GM18507 (cell line): ENCODE results near the gene DBN1.
A peak's percentile ranks its signal among the peaks of the same experiment; 100 is the strongest.

Experiments used
- DNase-seq: peaks from one replicate; pipeline ENCODE4 v3.0.0; 2011; ENCODE audit warnings: low read depth; ENCODE audit not compliant: insufficient read length; ENCODE audit errors: extremely low spot score
- FAIRE-seq: peaks from 2 replicates; lab custom pipeline; 2011; peaks lifted over from hg19 to GRCh38; lab: Jason Lieb, UNC

DBN1 gene

GRCh38 chr5:177473443-177474001 is at the start of gene DBN1:
Gene DBN1 (minus strand): TSS chr5:177473634. CDS start chr5:177473521, 113 bp downstream.
- no peak for FAIRE-seq
- no peak for DNase-seq

DNA sequence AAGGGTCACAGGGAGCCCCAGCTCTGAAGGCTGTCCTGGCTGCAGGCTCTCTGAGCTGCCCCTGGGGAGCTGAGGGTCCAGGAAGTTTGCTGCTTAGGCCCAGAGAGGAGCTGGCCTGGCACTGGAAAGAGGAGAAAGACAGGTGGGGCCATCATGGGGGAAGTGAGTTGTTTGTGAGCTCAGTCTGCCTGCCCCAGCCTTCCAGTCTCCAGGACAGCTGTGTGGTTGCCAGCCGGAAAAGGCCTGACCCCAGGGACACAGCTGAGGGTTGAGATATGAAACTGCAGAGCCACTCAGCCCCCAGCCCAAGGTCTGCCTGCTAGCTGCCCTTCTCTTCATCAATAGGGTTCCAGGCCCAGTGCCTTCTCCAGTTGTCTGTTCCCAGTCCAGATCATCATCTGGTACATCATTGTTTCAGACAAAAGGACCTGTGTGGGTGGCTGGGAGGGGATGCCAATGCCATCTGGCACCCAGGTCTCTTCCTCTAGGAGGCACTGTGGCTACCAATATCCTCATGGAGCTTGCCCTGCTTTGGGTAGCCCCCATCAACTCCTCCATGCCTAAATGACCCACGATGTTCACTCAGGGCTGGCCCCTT is 47.6 kb upstream of the DBN1 start:
- no peak for FAIRE-seq

DNA sequence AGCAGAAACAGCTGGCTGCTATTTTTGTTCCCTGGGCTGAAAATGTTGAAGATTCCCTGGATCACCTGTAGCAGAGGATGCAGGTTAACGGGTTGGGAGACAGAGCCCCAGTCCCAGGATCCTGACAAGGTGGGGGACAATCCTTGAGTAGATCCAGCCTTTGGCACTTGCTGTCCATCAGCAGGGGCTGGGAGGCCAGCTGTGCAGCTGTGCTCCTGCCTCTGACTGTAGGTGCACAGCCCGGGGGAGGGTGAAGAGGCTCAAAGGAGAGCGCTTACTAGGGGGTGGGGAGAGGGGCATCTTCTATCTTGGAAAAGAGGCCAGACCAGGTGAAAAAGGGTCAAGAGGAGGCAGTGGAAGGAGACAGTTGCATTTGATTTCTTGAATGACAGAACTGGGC is 46.8 kb upstream of the DBN1 start:
- FAIRE-seq = no peak
- no peak for DNase-seq

More for the DNA sequence above, 47.6 kb upstream of the DBN1 start:
- DNase-seq = no peak

- FAIRE-seq (no peak), DNase-seq (no peak)
These were observed 46.2 kb upstream of the DBN1 start for GRCh38 chr5:177519463-177520235.

DNA sequence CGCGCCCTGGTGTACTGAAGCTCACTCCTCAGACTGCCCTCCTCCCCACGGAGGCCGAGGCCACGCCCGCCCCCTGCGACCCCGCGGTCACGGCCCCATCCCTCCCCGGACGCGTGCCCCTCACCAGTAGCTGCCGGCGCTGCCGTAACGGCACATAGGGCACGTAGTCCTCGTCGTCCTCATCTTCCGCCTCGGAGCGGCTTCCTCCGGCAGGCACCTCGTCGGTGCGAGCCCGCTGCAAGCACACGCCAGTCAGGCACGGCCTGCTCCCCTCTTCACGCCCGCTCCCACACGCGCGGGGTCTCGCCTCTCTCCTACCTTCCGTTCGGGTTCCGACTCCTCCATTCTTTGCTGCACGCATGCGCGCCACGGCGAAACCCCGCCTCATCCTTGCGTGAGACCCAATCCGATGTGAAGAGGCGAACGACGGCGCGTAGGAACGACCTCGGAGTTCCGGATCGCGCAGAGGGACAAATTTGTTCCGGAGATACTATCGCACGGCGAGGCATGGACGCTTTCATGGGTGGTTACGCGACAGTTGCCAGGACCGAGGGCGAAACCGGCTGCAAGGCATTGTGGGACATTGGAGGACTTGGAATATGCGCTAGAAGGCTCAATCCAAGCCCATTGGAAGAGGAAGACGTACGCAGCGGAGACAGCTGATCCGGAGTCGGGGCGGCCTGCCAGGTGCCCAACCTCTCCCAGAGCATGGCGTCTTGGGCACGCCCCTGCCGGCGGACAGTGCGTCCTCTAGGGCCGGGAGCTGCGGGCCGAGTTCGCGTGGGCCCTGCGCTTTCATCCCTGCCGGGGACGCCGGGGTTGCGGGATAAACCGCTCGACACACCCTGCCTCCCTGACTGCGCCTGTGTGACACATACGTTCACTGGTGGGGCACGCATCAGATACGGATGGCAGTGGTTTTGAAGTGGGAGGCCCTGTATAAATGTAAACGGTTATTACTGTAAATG is 43.5 kb upstream of the DBN1 start, which contains the start of gene DDX41:
DDX41 (minus strand) TSS at position 361 of the 968 bp plus-strand sequence; CDS start at position 345, 16 bp downstream.
- DNase-seq (peak; percentile 98), FAIRE-seq (peak; percentile 99)

DNA sequence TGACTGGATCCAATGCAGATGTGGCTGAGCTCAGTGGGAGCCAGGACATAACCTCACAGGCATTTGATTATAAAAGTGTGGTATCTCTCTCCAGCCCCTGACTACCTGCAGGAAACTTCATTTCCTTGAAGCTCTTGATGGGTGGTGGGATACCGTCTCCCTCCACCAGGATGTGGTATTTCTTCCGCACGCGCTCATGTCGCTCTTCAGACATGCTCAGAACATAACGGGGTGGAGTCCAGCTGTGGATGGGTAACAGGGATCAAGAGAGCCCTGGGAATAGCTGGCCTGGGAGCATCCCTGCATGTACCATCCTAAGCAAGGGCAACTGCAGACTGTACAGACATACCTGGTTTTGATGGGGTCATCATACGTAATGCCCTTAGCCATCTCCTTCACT is 42.1 kb upstream of the DBN1 start:
- FAIRE-seq = no peak
- DNase-seq = no peak

DNA sequence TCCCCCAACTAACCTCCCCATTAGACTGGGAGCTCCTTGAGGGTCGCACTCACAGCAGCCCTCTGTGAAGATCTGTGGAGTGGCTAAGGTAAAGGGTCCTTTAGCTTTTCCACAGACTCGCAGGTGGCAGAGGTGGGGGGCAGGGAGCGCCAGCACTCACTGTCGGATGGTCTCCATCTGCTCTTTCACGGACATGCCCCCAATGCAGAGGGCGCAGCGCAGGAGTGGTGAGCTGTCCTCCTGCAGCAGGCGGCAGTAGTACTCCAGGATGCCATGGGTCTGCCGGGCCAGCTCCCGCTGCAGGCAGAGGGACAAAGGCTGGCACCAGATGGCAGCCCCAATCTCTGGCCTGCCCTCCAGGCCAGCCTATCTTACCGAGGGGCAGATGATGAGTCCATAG is 41.1 kb upstream of the DBN1 start:
- FAIRE-seq (no peak), DNase-seq (no peak)

DNA sequence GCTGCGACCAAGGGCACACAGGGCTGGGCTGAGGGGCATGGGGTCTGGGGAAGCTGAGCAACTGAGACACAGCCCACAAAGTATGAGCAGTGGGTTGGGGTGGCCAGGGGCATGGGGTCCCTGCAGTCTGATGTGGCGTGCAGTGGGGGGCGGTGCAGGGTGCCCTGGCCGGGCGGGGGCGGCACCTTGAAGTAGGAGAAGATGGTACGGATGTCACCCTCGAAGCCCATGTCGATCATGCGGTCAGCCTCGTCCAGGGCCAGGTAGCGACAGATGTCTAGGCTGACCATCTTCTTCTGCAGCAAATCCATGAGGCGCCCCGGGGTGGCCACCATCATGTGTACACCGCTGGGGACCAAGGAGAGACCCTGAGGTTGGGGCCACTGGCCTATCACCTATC is 40.1 kb upstream of the DBN1 start:
- DNase-seq (no peak), FAIRE-seq (no peak)

DNA sequence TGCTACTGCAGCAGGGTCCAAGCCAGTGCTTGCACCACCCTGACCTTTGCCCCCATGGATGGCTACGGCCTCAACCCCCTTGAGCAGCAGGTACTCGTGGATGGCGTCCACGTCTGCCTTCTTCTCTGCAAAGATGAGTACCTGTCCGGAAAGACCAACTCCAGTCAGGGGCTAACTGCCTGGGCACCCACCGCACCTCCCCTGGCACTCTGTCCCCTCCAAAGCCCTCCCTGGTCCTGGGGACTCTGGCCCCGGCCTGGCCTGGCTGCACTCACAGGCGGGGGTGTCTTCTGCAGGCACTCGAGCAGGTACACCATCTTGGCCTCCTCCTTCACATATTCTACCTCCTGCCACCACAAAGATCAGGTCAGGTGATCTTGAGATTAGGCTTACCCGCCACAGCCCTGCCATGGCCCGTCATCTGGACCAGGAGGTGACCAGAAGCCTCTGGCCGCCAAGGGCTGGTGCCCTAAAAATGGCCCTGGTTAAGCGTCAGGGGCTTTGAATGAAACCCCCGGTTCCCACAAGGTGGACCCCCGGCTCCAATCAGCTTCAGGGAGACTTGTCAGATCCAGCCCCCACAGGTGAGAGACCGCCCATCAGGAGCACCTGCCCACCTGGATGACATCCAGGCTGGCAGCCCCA is 39.4 kb upstream of the DBN1 start:
- DNase-seq = no peak
- no peak for FAIRE-seq

DNA sequence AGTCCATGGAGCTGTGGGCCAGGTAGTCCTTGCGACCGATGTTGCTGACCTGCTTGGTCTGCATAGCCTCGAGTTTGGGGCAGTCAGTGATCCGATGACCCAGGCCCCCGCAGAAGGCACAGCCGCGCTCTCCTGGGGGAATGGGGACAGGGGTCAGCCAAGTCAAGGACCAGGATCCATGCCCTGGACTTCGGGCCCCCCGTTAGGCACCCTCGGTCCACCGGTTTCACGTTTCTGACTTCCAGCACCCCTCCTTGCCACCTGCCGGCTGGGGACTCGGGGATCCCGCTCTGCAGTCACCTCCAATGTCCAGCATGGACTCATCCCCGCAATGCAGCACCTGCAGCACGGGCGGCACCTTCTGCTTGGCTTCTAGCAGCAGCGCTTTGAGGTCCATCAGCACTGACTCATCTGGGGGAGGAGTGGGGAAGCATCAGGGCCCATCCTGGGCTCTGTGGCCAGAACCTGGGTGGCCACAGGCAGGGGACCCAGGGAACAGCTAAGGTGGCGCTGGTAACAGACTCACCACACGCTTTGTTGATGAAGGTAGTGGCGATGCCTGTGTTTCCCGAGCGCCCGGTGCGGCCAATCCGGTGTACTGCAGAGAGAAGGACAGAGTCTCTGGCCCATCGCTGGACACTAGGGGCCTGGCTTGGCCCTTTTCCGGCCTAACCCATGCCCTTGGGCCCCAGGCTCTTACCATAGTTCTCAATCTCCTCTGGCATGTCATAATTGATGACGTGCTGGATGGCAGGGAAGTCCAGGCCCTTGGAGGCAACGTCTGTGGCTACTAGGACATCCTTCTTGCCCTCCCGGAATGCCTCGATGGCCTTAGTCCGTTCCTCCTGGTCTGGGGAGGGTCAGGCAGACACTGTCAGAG is 38.6 kb upstream of the DBN1 start:
- FAIRE-seq (no peak), DNase-seq (no peak)

- DNase-seq (no peak), FAIRE-seq (no peak)
These were observed 37.7 kb upstream of the DBN1 start for GRCh38 chr5:177511181-177511580.

- FAIRE-seq (peak; percentile 91), DNase-seq (no peak)
These were observed 37.2 kb upstream of the DBN1 start for GRCh38 chr5:177510567-177511053.

DNA sequence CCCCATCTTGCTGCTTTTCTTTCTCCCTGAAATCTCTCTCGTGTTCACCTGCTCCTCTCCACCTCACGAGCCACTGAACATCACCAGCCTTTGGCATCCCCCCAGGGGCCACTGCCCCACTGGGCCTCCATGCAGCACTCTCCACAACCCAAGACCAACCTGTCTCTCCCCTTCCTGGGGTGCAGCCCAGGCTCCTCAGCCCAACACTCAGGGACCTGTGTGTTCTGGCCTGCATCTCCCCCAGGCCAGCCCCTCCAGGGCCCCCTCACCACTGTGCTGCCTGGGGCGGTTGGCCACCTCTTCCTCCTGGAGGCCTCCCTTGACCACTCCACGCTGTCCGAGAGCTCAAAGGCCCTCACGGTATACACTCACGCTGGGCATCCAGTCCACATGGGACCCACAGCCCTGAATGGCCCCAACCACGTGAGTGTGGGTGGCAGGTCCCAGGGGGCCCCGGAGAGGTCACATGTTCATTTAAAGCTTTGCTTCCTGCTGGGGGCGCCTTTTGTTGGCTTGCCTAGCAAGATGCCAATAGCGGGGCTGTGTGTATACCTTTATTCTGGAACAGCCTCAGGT is 36.6 kb upstream of the DBN1 start:
- FAIRE-seq (no peak), DNase-seq (no peak)

DNA sequence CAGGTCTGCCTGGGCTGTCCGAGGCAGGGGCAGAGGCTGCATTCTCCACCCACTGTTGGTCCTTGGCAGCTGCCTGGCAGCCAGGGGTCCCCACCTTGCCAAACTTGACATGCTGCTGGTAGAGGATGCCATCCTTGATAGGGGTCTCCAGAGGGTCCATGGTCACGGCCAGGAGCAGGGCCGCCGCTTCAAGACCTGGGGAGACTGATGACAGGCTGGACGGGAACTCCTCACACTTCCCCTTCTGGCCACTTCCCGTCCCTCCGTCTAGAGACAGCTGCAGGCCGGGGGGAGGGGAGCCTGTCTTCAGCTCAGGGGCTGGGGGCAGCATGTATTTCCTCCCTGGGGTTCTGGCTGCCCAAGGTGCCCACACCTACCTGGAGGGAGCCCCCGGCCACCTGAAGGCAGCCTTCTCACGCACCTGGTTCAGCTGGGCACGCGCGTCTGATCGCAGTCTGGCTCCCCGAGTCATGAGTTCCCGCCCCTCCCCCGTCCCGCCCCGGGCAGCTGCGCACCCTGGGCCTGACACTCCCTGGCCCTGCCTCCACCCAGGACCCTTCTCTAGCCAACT is 36.0 kb upstream of the DBN1 start, which contains the start of gene DOK3:
DOK3 (minus strand) TSS at position 446 of the 571 bp plus-strand sequence; CDS start at position 160, 286 bp downstream.
- FAIRE-seq (peak; percentile 76), DNase-seq (no peak)

GRCh38 chr5:177508837-177509236 is 35.4 kb upstream of the DBN1 start:
- FAIRE-seq = peak; percentile 87
- no peak for DNase-seq

- FAIRE-seq (peak; percentile 9), DNase-seq (no peak)
These were observed 34.8 kb upstream of the DBN1 start for GRCh38 chr5:177508221-177508611.

DNA sequence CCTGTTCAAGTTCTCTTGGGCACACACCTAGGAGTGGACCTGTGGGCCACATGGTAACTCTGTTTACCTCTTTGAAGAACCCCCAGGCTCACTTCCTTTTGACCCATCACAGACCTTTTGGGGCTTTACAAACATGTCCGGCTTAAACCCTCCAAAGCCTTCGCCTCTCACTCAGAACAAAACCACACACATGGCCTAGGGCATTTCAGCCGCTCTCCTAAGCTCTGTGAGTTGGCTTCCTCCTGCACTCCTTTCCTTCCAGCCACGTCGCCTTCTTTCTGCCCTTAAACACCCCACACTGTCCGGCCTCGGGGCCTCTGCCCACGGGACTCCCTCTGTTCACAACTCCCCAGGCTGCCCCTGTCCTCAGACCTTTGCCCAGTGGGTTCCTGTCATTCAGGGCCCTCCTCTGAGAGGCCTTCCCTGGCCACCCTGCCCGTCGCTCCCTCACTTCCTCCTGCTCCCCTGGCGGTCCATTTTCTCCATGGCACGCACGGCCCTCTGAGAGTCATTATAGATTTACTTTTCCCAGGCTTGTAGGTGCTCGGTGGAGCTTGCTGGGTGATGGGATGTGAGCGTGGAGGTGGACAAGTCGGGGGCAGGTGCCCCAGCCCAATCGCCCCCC is 34.3 kb upstream of the DBN1 start:
- no peak for DNase-seq
- peak; percentile 64 for FAIRE-seq
